Liver (tissue), 9 donors: ENCODE data around the gene PWWP2B. TPM values are rescaled to one million over a fixed set of nuclear protein-coding genes. Genes with fewer than 3 reads are reported as not detected.

ENCODE experiments used
- DNase-seq: peaks from one replicate; pipeline ENCODE4 v3.0.0-alpha.2; 2017; ENCODE audit warnings: low spot score
- H3K27ac ChIP-seq, 2 donors: one replicate each; pipeline ENCODE4 v1.7.0; 2013; ENCODE audit warnings: inconsistent platforms in 2 of 2, low read length in 2 of 2, control low read depth in 1 of 2, low read depth in 1 of 2, mild to moderate bottlenecking in 1 of 2
- H3K27me3 ChIP-seq, 4 donors: one replicate each; pipeline versions ENCODE4 v1.6.1 to v1.7.0; 2013; ENCODE audit warnings: low read length in 3 of 4, inconsistent platforms in 1 of 4, mild to moderate bottlenecking in 1 of 4, moderate library complexity in 1 of 4; ENCODE audit not compliant: control insufficient read depth in 4 of 4, insufficient read depth in 4 of 4
- H3K36me3 ChIP-seq, 4 donors: one replicate each; pipeline versions ENCODE4 v1.6.1 to v1.7.0; 2013; ENCODE audit warnings: low read length in 3 of 4, mild to moderate bottlenecking in 3 of 4, low read depth in 1 of 4, moderate library complexity in 1 of 4; ENCODE audit not compliant: control insufficient read depth in 4 of 4, insufficient read depth in 3 of 4
- H3K4me1 ChIP-seq, 4 donors: one replicate each; pipeline versions ENCODE4 v1.6.1 to v1.7.0; 2013; ENCODE audit warnings: low read length in 3 of 4, mild to moderate bottlenecking in 3 of 4, moderate library complexity in 1 of 4; ENCODE audit not compliant: control insufficient read depth in 4 of 4, insufficient read depth in 4 of 4
- H3K4me3 ChIP-seq, 3 donors: one replicate each; pipeline versions ENCODE4 v1.6.1 to v1.7.0; 2013; ENCODE audit warnings: low read length in 3 of 3, control low read depth in 1 of 3, low read depth in 1 of 3, mild to moderate bottlenecking in 1 of 3
- H3K9ac ChIP-seq, 2 donors: one replicate each; pipeline ENCODE4 v1.7.0; 2013; ENCODE audit warnings: low read length in 2 of 2, mild to moderate bottlenecking in 2 of 2, moderate library complexity in 2 of 2, control low read depth in 1 of 2, low read depth in 1 of 2
- H3K9me3 ChIP-seq, 4 donors: one replicate each; pipeline versions ENCODE4 v1.6.1 to v1.7.0; 2013; ENCODE audit warnings: low read length in 3 of 4; ENCODE audit not compliant: control insufficient read depth in 4 of 4
- FOXA1 ChIP-seq: IDR thresholded peaks from 2 replicates; pipeline ENCODE4 v1.6.1; 2016; ENCODE audit warnings: antibody characterized with exemption
- FOXA2 ChIP-seq: IDR thresholded peaks from 2 replicates; pipeline ENCODE4 v1.6.1; 2016; ENCODE audit warnings: antibody characterized with exemption
- GABPA ChIP-seq, 2 donors: IDR thresholded peaks in 1 of 2; conservative IDR thresholded peaks in 1 of 2; 2 replicates each; pipeline ENCODE4 v1.6.1; 2016; ENCODE audit warnings: antibody characterized with exemption in 2 of 2, mild to moderate bottlenecking in 1 of 2, moderate library complexity in 1 of 2
- HNF4A ChIP-seq, 2 donors: conservative IDR thresholded peaks; 2 replicates each; pipeline ENCODE4 v1.6.1; 2016; ENCODE audit warnings: antibody characterized with exemption in 2 of 2, mild to moderate bottlenecking in 2 of 2
- HNF4G ChIP-seq: IDR thresholded peaks from 2 replicates; pipeline ENCODE4 v1.6.1; 2016; ENCODE audit warnings: antibody characterized with exemption
- JUND ChIP-seq, 2 donors: IDR thresholded peaks; 2 replicates each; pipeline ENCODE4 v1.6.1; 2016; ENCODE audit warnings: antibody characterized with exemption in 2 of 2
- RAD21 ChIP-seq, 2 donors: IDR thresholded peaks; 2 replicates each; pipeline ENCODE4 v1.6.1; 2016; ENCODE audit warnings: antibody characterized with exemption in 2 of 2, mild to moderate bottlenecking in 2 of 2
- SP1 ChIP-seq: IDR thresholded peaks from 2 replicates; pipeline ENCODE4 v1.6.1; 2018; ENCODE audit warnings: antibody characterized with exemption, mild to moderate bottlenecking
- TAF1 ChIP-seq: conservative IDR thresholded peaks from 2 replicates; pipeline ENCODE4 v1.6.1; 2016; ENCODE audit warnings: antibody characterized with exemption, mild to moderate bottlenecking
- YY1 ChIP-seq: IDR thresholded peaks from 2 replicates; pipeline ENCODE4 v1.6.1; 2016; ENCODE audit warnings: antibody characterized with exemption, mild to moderate bottlenecking
- whole genome bisulfite sequencing: extraction: QIAGEN DNeasy Blood & Tissue Kit; methylation state at CpG from one replicate; pipeline ENCODE4 v1.1.7; 2013; 5-methylcytosine and 5-hydroxymethylcytosine counted together
- polyA plus RNA-seq, 2 donors: library from polyadenylated mRNA; stranded (reverse) in 1 of 2; unstranded in 1 of 2; fragments of 200-250 nt in 1 of 2; fragments of >200 nt in 1 of 2; fragmentation: Nextera tagmentation in 1 of 2; extraction: Ambion mirVana in 1 of 2; gene quantifications; one replicate each; pipeline versions ENCODE4 v1.2.1 to v1.2.3, GENCODE V29; 2013 to 2015
- total RNA-seq, 2 donors: library from RNA; depleted of rRNA; stranded (reverse); fragments of >200 nt; gene quantifications; one replicate each; pipeline ENCODE4 v1.2.3, GENCODE V29; 2014
- TF ChIP-seq, protein P1 (sequence below): fragments of 150-350 bp; IDR thresholded peaks from 2 replicates; pipeline ENCODE4 v1.5.1; 2017; ENCODE audit warnings: improper control_type of control experiment, low read depth, low read length; ENCODE audit not compliant: missing input control
- TF ChIP-seq, protein P2 (sequence below): IDR thresholded peaks from 2 replicates; pipeline ENCODE4 v1.6.1; 2016; ENCODE audit warnings: antibody characterized with exemption
- TF ChIP-seq, protein P3 (sequence below): IDR thresholded peaks from 2 replicates; pipeline ENCODE4 v1.6.1; 2016; ENCODE audit warnings: antibody characterized with exemption
- TF ChIP-seq, protein P4 (sequence below): IDR thresholded peaks from 2 replicates; pipeline ENCODE4 v1.6.1; 2016; ENCODE audit warnings: antibody characterized with exemption, mild to moderate bottlenecking
- donor health status: healthy.
- donor health status: healthy.
- donor health status: healthy.
- donor health status: healthy.
- donor health status: healthy.

The PWWP2B gene
- total and polyA plus RNA-seq, 4 donors = 0.75 to 4.2 (median 3.6) TPM

- TF ChIP-seq JUND (IDR thresholded peaks at IDR 0.05) = no peak
- no peak for TF ChIP-seq FOXA1
- TF ChIP-seq RAD21 (IDR thresholded peaks at IDR 0.05) = no peak
- TF ChIP-seq, protein P1, sequence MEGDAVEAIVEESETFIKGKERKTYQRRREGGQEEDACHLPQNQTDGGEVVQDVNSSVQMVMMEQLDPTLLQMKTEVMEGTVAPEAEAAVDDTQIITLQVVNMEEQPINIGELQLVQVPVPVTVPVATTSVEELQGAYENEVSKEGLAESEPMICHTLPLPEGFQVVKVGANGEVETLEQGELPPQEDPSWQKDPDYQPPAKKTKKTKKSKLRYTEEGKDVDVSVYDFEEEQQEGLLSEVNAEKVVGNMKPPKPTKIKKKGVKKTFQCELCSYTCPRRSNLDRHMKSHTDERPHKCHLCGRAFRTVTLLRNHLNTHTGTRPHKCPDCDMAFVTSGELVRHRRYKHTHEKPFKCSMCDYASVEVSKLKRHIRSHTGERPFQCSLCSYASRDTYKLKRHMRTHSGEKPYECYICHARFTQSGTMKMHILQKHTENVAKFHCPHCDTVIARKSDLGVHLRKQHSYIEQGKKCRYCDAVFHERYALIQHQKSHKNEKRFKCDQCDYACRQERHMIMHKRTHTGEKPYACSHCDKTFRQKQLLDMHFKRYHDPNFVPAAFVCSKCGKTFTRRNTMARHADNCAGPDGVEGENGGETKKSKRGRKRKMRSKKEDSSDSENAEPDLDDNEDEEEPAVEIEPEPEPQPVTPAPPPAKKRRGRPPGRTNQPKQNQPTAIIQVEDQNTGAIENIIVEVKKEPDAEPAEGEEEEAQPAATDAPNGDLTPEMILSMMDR = no peak
Measured at GRCh38 chr10:132449051-132449810, 52.2 kb downstream of the PWWP2B start (continued).

GRCh38 chr10:132449811-132450181 lies 52.8 kb downstream of the PWWP2B start:
- DNase-seq = no peak
- WGBS = 80% methylated on average over 11 of the region's 11 CpGs

More at GRCh38 chr10:132449811-132450181, 52.8 kb downstream of the PWWP2B start:
- Histone ChIP-seq H3K4me3 (no peak overlapping the region), H3K4me1 (peaks cover 7 to 23% (median 16%) of the 10 kb centered on the region in 4 donors), H3K27me3 (no peaks in the 10 kb centered on the region), H3K27ac (no peak overlapping the region), H3K9me3 (no peaks in the 10 kb centered on the region), H3K36me3 (no peaks in the 10 kb centered on the region), H3K9ac (no peak overlapping the region)
- TF ChIP-seq FOXA2 (no peak), GABPA (IDR thresholded peaks at IDR 0.05 in 1 of 2, conservative IDR thresholded peaks at IDR 0.05 in 1 of 2) (no peak), YY1 (no peak), TAF1 (no peak), HNF4A (conservative IDR thresholded peaks at IDR 0.05) (no peak), FOXA1 (no peak), RAD21 (IDR thresholded peaks at IDR 0.05) (no peak), SP1 (no peak), HNF4G (no peak)
- TF ChIP-seq, protein P2, sequence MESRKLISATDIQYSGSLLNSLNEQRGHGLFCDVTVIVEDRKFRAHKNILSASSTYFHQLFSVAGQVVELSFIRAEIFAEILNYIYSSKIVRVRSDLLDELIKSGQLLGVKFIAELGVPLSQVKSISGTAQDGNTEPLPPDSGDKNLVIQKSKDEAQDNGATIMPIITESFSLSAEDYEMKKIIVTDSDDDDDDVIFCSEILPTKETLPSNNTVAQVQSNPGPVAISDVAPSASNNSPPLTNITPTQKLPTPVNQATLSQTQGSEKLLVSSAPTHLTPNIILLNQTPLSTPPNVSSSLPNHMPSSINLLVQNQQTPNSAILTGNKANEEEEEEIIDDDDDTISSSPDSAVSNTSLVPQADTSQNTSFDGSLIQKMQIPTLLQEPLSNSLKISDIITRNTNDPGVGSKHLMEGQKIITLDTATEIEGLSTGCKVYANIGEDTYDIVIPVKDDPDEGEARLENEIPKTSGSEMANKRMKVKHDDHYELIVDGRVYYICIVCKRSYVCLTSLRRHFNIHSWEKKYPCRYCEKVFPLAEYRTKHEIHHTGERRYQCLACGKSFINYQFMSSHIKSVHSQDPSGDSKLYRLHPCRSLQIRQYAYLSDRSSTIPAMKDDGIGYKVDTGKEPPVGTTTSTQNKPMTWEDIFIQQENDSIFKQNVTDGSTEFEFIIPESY = no peak
- TF ChIP-seq, protein P3, sequence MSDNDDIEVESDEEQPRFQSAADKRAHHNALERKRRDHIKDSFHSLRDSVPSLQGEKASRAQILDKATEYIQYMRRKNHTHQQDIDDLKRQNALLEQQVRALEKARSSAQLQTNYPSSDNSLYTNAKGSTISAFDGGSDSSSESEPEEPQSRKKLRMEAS = no peak
- TF ChIP-seq, protein P4, sequence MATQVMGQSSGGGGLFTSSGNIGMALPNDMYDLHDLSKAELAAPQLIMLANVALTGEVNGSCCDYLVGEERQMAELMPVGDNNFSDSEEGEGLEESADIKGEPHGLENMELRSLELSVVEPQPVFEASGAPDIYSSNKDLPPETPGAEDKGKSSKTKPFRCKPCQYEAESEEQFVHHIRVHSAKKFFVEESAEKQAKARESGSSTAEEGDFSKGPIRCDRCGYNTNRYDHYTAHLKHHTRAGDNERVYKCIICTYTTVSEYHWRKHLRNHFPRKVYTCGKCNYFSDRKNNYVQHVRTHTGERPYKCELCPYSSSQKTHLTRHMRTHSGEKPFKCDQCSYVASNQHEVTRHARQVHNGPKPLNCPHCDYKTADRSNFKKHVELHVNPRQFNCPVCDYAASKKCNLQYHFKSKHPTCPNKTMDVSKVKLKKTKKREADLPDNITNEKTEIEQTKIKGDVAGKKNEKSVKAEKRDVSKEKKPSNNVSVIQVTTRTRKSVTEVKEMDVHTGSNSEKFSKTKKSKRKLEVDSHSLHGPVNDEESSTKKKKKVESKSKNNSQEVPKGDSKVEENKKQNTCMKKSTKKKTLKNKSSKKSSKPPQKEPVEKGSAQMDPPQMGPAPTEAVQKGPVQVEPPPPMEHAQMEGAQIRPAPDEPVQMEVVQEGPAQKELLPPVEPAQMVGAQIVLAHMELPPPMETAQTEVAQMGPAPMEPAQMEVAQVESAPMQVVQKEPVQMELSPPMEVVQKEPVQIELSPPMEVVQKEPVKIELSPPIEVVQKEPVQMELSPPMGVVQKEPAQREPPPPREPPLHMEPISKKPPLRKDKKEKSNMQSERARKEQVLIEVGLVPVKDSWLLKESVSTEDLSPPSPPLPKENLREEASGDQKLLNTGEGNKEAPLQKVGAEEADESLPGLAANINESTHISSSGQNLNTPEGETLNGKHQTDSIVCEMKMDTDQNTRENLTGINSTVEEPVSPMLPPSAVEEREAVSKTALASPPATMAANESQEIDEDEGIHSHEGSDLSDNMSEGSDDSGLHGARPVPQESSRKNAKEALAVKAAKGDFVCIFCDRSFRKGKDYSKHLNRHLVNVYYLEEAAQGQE = no peak
